A172 (cell line): ENCODE results near the gene GCAT. TPM values are rescaled to one million over a fixed set of nuclear protein-coding genes. Genes with fewer than 3 reads are reported as not detected.

Experiments
- DNase-seq: peaks from one replicate; pipeline ENCODE4 v3.0.0-alpha.2; 2015; ENCODE audit warnings: low spot score
- total RNA-seq: library from RNA; depleted of rRNA; stranded (reverse); fragments of >200 nt; shearing (Covaris generic); gene quantifications from 2 replicates; pipeline ENCODE4 v1.2.3, GENCODE V29; 2014; rRNA removed

GCAT gene
- total RNA-seq: 8.8 and 11.4 TPM in 2 replicates

- peak; percentile 77 for DNase-seq
These were observed at the start of gene GCAT for GRCh38 chr22:37807410-37808293. Gene GCAT, plus strand, starts transcription at chr22:37807934. Its CDS starts 34 bp downstream, at chr22:37807968.

DNA sequence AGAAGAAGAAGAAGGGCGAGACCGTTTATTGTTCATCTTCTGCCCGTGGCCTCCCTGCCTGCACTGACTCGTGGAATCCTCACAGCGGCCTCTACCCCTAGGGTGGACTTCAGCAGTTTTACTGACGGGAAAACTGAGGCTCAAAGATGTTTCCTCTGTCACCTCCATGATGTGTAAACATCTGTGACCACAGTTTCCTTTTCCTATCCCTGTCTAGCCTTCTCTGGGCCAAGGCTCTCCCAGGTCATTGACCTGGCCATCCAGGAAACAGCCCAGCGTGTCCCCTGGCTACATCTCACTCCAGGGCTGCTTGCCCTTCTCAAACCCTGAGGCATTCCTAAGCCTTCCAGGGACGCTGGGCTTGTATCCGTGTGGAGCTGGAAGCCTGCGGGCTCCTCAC, 49.0 kb upstream of the GCAT start:
- DNase-seq: no peak

DNA sequence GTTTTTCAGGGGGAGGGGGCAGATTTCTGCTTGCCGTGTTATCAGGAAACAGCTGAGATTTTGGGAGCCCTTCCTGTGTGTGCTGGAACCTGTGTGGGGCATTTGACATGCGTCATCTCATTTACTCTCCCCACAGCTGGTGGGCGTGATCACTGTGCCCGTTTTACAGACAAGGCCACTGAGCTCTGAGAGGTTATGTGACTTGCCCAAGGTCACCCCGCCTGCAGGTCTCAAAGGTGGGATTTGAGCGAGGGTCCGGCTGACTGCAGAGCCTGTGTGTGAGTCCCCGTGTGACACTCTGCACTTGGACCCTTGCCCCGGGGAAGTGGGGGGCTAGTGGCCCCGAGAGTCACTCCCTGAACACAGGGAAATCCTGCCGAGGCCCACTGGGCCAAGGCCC, 48.5 kb upstream of the GCAT start:
- DNase-seq: no peak

DNA sequence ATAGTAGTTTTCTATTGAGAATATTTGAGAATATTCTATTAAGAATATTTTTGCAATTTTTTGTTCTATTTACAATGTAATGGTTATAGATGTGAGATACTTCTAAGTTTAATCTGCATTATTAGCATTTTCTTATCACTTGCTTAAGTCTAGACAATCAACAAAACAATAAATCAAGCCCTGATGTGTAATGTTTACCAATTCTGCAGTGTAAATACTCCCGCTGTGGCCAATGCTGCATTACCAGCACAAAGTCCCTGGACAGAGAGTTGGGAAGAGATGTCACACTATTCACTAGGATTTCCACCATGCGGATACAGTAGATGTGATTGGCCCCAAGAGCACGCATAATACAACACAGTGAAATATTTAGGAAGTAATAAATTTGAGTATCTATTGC, 47.6 kb upstream of the GCAT start:
- no peak for DNase-seq

GRCh38 chr22:37762389-37762836, 45.3 kb upstream of the GCAT start:
- no peak for DNase-seq

GRCh38 chr22:37763012-37763411, 44.7 kb upstream of the GCAT start:
- no peak for DNase-seq

- no peak for DNase-seq
These were observed 44.1 kb upstream of the GCAT start for GRCh38 chr22:37763652-37764051.

GRCh38 chr22:37764622-37765021, 43.1 kb upstream of the GCAT start:
- DNase-seq: no peak

GRCh38 chr22:37765498-37765897, 42.2 kb upstream of the GCAT start:
- DNase-seq: no peak

GRCh38 chr22:37765953-37766576, 41.7 kb upstream of the GCAT start:
- DNase-seq: no peak

DNA sequence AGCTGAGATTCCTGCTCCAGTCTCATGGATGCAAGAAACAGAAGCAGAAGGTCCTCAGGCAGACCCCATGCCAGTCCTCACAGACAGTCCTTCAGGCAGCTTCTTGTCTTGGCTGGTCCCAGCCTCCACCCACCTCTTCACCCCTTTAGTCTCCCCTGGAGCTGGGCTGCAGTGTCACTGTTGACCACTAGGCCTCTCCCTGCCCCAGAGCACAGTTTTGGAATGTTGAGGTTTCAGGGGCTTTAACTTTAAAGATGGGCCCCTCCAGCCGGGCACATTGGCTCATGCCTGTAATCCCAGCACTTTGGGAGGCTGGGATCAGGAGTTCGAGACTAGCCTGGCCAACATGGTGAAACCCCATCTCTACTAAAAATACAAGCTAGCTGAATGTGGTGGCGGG, 39.5 kb upstream of the GCAT start:
- no peak for DNase-seq

GRCh38 chr22:37769056-37769455, 38.7 kb upstream of the GCAT start:
- no peak for DNase-seq

- no peak for DNase-seq
These were observed 36.7 kb upstream of the GCAT start for GRCh38 chr22:37771081-37771480.

GRCh38 chr22:37771702-37772427, 35.9 kb upstream of the GCAT start:
- DNase-seq: no peak

DNA sequence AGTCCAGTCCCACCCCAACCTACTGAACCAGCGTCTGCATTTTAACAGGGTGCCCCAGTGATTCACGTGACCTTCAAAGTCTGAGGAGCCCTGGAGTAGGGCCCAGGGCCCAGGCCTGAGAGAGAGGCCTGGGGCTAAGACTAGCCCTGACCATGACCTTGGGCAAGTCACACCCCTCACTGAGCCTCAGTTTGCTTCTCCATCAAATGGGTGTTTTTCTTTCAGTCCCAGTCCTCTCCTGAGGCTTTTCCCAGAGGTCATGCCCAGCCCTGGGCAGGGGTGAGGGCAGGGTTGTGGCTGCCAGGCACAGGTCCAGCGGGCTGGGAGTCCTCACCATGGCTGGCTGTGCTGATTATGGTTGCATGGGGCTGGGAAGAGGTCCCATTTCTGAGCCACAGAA, 33.0 kb upstream of the GCAT start:
- DNase-seq: no peak

DNA sequence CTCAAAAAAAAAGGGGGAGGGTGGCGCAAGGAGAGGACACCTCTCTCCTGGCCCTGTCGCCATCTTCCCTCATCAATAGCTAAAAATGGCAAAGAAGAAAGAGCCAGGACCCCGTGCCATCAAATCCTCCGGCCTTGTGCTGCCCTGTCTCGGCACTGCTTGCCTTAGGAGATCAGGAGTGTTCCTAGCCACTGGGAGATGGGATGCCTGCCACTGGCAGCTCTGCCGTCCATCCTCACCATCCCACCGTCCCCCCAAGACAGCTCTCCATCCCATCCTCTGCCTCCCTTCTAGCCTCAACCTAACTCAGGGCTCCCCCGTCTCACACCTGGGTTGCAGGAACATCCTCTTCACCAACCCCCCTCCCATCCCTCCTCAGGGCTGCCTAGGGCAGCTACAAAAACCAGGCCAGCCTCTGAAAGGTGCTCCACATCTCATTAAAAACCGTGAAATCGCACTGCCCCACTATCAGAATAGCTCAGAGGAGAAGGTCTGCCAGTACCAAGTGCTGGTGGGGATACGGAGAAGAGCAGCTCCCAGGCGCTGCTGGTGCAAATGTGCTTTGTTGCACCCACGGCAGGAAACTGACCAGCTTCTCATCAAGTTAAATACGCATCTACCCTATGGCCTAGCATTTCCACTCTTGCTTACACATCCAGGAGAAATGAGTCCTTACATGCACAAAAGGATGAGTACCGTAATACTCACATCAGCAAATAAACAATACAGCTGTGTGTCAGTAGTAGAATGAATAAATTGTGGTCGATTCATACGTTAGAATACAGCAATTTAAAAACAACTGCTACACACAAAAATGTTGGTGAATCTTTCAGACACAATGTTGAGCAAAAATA, 31.7 kb upstream of the GCAT start:
- no peak for DNase-seq

- DNase-seq: no peak
These were observed 31.1 kb upstream of the GCAT start for GRCh38 chr22:37776639-37777005.

DNA sequence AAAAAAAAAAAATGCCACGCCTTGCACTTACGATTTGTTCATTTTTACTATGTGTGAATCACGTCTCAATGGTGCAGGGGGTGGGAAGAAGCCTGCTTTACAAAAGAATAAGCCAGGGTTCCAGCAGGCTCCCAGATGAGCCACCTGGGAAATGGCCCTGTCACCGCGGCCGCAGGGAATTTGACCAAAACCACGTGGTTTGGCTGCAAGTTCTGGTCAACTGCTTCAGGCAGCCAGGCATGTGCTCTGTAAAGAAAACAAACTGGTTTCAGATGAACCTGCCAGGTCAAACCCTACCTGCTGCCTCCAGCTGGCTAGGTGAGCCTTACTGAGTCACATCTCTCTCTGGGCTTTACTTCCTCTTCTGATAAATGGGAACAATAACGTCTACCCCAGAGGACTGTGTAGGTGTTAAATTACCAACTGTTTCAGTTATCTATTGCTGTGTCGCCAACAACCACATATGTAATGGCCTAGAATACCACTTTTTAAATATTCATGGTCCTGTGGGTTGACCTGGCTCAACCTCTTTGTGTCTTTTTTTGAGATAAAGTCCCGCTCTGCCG, 30.5 kb upstream of the GCAT start:
- DNase-seq: peak; percentile 78

GRCh38 chr22:37778370-37779009, 29.2 kb upstream of the GCAT start:
- no peak for DNase-seq

GRCh38 chr22:37781434-37782059, 26.2 kb upstream of the GCAT start:
- DNase-seq: no peak
